PC-3 (cell line): ENCODE data around the gene PDLIM4. TPM values are rescaled to one million over a fixed set of nuclear protein-coding genes. Genes with fewer than 3 reads are reported as not detected.

ENCODE experiments used
- ATAC-seq: fragments of 200-7000 bp; cut with Tn5 transposase; 2 replicates; pipeline ENCODE4 v1.9.1; 2020; ENCODE audit warnings: mild to moderate bottlenecking, moderate library complexity
- BruUV-seq: library from RNA; stranded (reverse); fragments of 400-500 nt; replicated peaks from 2 replicates; lab custom pipeline; 2021; lab: Mats Ljungman, UMichigan
- CTCF ChIA-PET: fragments of 300-600 bp; sonication (Branson Sonifier 250); formaldehyde crosslinking; loops from one replicate; lab custom pipeline; 2022; ENCODE audit warnings: antibody characterized with exemption; lab: Charles Lee
- POLR2A ChIA-PET: fragments of 300-600 bp; sonication (Branson Sonifier 250); formaldehyde crosslinking; loops from one replicate; lab custom pipeline; 2022; ENCODE audit warnings: antibody characterized with exemption; ENCODE audit not compliant: unreplicated experiment; lab: Charles Lee
- DNase-seq: peaks from one replicate; pipeline ENCODE4 v3.0.0-alpha.2; 2015
- H2AFZ ChIP-seq: fragments of 300-600 bp; sonication (generic); 2 replicates; pipeline ENCODE4 v1.6.0; 2016; ENCODE audit warnings: antibody characterized with exemption, low read length
- H3F3A ChIP-seq: fragments of 300-600 bp; sonication (generic); one replicate; pipeline ENCODE4 v1.6.0; 2017; ENCODE audit warnings: antibody characterized with exemption, low read length, control low read depth, mild to moderate bottlenecking; ENCODE audit not compliant: unreplicated experiment
- H3K27ac ChIP-seq: fragments of 300-600 bp; sonication (generic); 2 replicates; pipeline ENCODE4 v1.5.1; 2016; ENCODE audit warnings: mild to moderate bottlenecking, low read length
- H3K27me3 ChIP-seq: fragments of 300-600 bp; sonication (generic); 2 replicates; pipeline ENCODE4 v1.6.1; 2016; ENCODE audit warnings: low read length, mixed read lengths
- H3K36me3 ChIP-seq: fragments of 300-600 bp; sonication (generic); 2 replicates; pipeline ENCODE4 v1.6.1; 2016; ENCODE audit warnings: low read depth, mixed run types, low read length, mixed read lengths
- H3K4me1 ChIP-seq: fragments of 300-600 bp; sonication (generic); 2 replicates; pipeline ENCODE4 v1.5.1; 2016; ENCODE audit warnings: low read length; ENCODE audit not compliant: insufficient read depth
- H3K4me2 ChIP-seq: fragments of 300-600 bp; sonication (generic); 2 replicates; pipeline ENCODE4 v1.6.0; 2016; ENCODE audit warnings: low read length
- H3K4me3 ChIP-seq: fragments of 300-600 bp; sonication (generic); 2 replicates; pipeline ENCODE4 v1.5.1; 2016; ENCODE audit warnings: mild to moderate bottlenecking, low read length, mixed read lengths
- H3K79me2 ChIP-seq: fragments of 300-600 bp; sonication (generic); 2 replicates; pipeline ENCODE4 v1.6.1; 2017; ENCODE audit warnings: low read length, mixed read lengths
- H3K9ac ChIP-seq: fragments of 300-600 bp; sonication (generic); 2 replicates; pipeline ENCODE4 v1.6.0; 2016; ENCODE audit warnings: mild to moderate bottlenecking, low read length
- H3K9me2 ChIP-seq: fragments of 300-600 bp; sonication (generic); replicated peaks from 2 replicates; pipeline ENCODE4 v1.6.1; 2016; ENCODE audit warnings: mixed run types, low read length, mixed read lengths
- H3K9me3 ChIP-seq: fragments of 300-600 bp; sonication (generic); 2 replicates; pipeline ENCODE4 v1.6.1; 2016; ENCODE audit warnings: low read length, mixed read lengths
- H4K20me1 ChIP-seq: fragments of 300-600 bp; sonication (generic); 2 replicates; pipeline ENCODE4 v1.6.1; 2016; ENCODE audit warnings: low read length, mixed read lengths
- CTCF ChIP-seq: fragments of 300-600 bp; sonication (generic); conservative IDR thresholded peaks from 2 replicates; pipeline ENCODE4 v1.5.1; 2017; ENCODE audit warnings: antibody characterized with exemption, low read depth, mild to moderate bottlenecking, low read length
- EZH2 ChIP-seq: fragments of 300-600 bp; sonication (generic); IDR thresholded peaks from one replicate; pipeline ENCODE4 v1.6.1; 2017; ENCODE audit warnings: antibody characterized with exemption, mild to moderate bottlenecking, low read length; ENCODE audit not compliant: unreplicated experiment
- EZH2phosphoT487 ChIP-seq: fragments of 300-600 bp; sonication (generic); IDR thresholded peaks from 2 replicates; pipeline ENCODE4 v1.6.1; 2018; ENCODE audit warnings: mild to moderate bottlenecking, antibody characterized with exemption, low read length, borderline replicate concordance
- intact Hi-C: fragments of 100-400 bp; cut with micrococcal nuclease; formaldehyde crosslinking; loops from 2 replicates; pipeline ENCODE4 v1.9.0; 2023
- total RNA-seq: library from RNA; depleted of rRNA; stranded (reverse); fragments of >200 nt; gene quantifications from 2 replicates; pipeline ENCODE4 v1.2.3, GENCODE V29; 2014

PDLIM4 gene
- total RNA-seq, 1 experiment from 2014 or later = 27.8 TPM

- H3K4me3 ChIP-seq = no peak overlapping the region
- DNase-seq = no peak
- no peak overlapping the region for H3K4me2 ChIP-seq
- ChIA-PET POLR2A (no interaction called here), CTCF (interaction anchor here (0.7 kb wide), 1 partner anchor 256 kb away, joined by 3 read pairs; no protein-coding TSS in a partner anchor)
- intact Hi-C loops = no loop called here
- H3K36me3 ChIP-seq = no peaks in the 10 kb centered on the region
- H2AFZ ChIP-seq = no peak overlapping the region
- H3K9me2 ChIP-seq = no peaks in the 10 kb centered on the region
- H3K27me3 ChIP-seq = no peaks in the 10 kb centered on the region
- no peaks in the 10 kb centered on the region for H3K4me1 ChIP-seq
- no peaks in the 10 kb centered on the region for H3K9me3 ChIP-seq
- no peaks in the 10 kb centered on the region for H3F3A ChIP-seq
- TF ChIP-seq EZH2 (no peak), CTCF (no peak), EZH2phosphoT487 (no peak)
- H4K20me1 ChIP-seq = no peaks in the 10 kb centered on the region
- no TSS peak for BruUV-seq
- H3K9ac ChIP-seq = no peak overlapping the region
- no peak for ATAC-seq
- H3K27ac ChIP-seq = no peak overlapping the region
- H3K79me2 ChIP-seq = no peaks in the 10 kb centered on the region
These were observed 22.2 kb upstream of the PDLIM4 start for GRCh38 chr5:132235340-132235739.

GRCh38 chr5:132237141-132237540 lies 20.4 kb upstream of the PDLIM4 start:
- TF ChIP-seq EZH2phosphoT487 = no peak
- no peak for TF ChIP-seq CTCF
- no peak for TF ChIP-seq EZH2
- Histone ChIP-seq H3K9me3 (no peaks in the 10 kb centered on the region), H3K9me2 (no peaks in the 10 kb centered on the region), H2AFZ (no peak overlapping the region), H3K4me1 (no peaks in the 10 kb centered on the region), H3K36me3 (no peaks in the 10 kb centered on the region), H3F3A (no peaks in the 10 kb centered on the region), H3K27me3 (no peaks in the 10 kb centered on the region), H3K4me3 (no peak overlapping the region), H3K9ac (no peak overlapping the region), H3K27ac (no peak overlapping the region), H3K4me2 (no peak overlapping the region), H3K79me2 (no peaks in the 10 kb centered on the region), H4K20me1 (no peaks in the 10 kb centered on the region)
- POLR2A ChIA-PET = interaction anchor here (0.6 kb wide), 1 partner anchor 29 kb away, joined by 3 read pairs; no protein-coding TSS in a partner anchor
- intact Hi-C loops = no loop called here
- no TSS peak for BruUV-seq
- DNase-seq (no peak), ATAC-seq (peak; percentile 30; the same call in 1 of the 2 replicates)
- CTCF ChIA-PET = interaction anchor here (0.6 kb wide), 4 partner anchors 25 to 360 kb away, joined by 3 to 5 read pairs (median 3); no protein-coding TSS in a partner anchor

GRCh38 chr5:132237670-132238069 lies 19.8 kb upstream of the PDLIM4 start:
- Histone ChIP-seq H3K9me3 (no peaks in the 10 kb centered on the region), H4K20me1 (no peaks in the 10 kb centered on the region), H3K4me1 (no peaks in the 10 kb centered on the region), H2AFZ (no peak overlapping the region), H3K27ac (no peak overlapping the region), H3K27me3 (no peaks in the 10 kb centered on the region), H3K4me3 (no peak overlapping the region), H3K9me2 (no peaks in the 10 kb centered on the region), H3K36me3 (no peaks in the 10 kb centered on the region), H3F3A (no peaks in the 10 kb centered on the region), H3K9ac (no peak overlapping the region), H3K79me2 (no peaks in the 10 kb centered on the region), H3K4me2 (no peak overlapping the region)
- ChIA-PET POLR2A (interaction anchor here (0.6 kb wide), 1 partner anchor 29 kb away, joined by 3 read pairs; no protein-coding TSS in a partner anchor), CTCF (interaction anchor here (0.5 to 1.4 kb wide), 10 partner anchors 10 to 529 kb away, joined by 3 to 5 read pairs (median 3); partner anchors contain the start of gene P4HA2)
- no TSS peak for BruUV-seq
- TF ChIP-seq CTCF = no peak
- no peak for DNase-seq
- intact Hi-C loops = no loop called here
- no peak for ATAC-seq
